GM21367 (cell line): ENCODE measurements around the gene VSIG8.

Experiments used
- ATAC-seq: cut with Tn5 transposase; IDR thresholded peaks from one replicate; pipeline ENCODE4 v1.9.1; 2021; ENCODE audit not compliant: unreplicated experiment

Gene VSIG8

DNA sequence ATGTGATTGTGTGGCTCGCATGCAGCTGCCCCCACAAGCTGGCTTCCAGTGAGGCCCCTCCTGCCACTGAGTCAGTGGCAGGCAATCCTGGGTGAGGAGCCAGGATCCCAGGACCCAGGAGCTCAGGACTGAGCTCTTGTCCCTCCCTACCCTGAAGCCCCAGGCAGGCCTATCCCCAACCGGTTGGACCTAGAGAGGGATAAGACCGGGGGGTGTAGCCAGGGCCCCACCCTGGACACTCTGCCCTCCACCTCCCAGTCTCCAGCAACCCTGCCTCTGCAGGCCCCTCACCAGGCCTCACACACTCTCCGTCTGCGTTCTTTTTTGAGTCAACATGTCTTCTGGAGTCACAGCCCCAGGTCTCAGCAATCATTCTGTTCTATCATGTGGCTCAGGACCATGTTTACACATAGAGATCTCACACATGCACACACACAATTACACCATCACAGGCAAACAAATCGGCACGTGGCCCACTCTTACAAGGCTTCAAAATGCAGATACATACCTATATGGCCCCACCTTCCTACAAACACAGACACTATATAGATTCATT is 2.6 kb downstream of the VSIG8 start:
- no peak for ATAC-seq

- no peak for ATAC-seq
Observed at GRCh38 chr1:159857889-159858288, 4.6 kb downstream of the VSIG8 start.

DNA sequence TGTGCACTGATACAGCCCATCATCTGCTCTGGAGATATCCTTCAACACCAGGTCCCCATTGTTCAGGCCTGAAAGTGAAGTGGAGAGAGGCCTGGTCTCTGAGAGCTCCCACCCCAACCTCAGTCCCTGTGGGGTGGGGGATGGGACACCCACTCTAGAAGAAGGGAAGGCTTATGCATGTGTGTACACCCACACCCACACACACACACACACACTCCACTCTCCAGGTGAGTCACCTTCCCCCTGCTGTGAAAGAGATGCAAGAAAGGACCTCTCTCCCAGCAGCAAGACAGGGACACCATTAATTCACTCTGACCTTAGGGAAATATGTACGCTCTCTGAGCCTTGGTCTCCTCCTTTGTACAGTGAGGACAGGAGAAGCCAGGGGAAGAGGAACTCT is 5.9 kb downstream of the VSIG8 start:
- ATAC-seq: no peak

DNA sequence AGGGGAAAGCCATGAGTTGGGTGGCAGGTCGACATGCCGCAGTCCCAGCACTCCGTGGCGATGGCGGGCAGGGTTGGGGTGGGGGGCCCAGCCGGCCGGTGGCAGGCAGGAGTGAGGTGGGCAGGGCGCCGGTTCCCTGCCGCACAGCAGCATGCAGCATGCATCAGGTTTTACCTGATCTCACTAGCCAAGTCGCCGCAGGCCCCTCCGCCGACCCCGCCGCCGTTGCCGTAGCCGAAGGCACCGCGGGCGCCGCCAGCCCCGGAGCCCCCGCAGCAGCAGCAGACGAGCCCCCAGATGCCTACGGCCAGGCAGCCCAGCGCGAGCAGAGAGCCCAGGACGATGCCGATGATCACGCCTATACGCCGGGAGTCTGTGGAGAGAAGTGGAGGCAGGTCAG is 6.7 kb downstream of the VSIG8 start:
- no peak for ATAC-seq

DNA sequence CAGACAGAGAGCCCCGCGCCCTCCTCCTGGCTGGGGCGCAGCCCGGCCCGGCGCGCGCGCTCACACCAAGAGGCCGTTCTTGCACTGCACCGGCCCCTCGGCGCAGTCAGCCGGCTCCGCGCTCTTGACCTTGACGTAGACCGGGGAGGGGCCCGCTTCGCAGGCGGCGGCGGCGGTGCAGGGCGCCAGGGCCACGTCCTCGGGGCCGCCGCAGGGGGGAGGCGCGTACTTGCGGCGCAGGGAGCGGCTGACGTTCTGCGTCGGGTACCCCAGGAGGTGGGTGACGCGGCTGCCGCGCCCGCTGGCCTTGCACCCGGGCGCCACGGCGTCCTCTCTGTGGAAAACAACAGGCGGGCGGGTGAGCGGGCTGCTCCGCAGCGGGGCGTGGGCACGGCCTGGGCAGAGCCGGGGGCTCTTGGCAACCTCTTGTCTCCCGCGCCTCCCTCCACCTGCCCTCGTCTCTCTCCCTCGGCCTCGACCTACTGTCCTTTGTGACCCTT is 7.7 kb downstream of the VSIG8 start:
- ATAC-seq: peak; percentile 88

DNA sequence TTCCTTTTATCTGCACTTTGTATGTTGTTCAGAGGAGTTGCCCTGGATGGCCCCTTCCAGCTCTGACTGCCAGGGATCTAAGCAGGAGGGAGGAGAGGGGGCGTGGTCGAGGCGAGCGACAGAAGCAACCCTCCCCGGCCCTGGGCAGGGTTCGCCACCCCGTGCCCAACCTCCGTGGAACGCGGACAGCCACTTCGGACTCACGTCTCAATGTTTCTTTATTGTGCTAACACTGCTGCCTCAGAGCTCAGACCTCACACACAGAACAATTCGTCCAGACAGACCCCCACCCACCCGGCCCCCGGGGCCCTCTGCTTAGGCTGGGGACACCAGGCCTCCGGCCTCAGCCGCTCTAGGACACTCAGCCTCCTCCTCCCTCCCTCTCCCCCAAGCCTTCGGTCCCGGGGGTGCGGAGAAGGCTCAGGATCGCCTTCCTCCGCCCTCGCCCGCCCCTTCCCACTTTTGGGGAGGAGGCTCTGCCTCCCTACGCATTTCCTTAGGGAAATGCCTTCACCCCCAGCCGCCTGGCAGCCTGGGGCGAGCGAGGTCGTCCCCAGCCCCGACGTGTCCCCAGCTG is 8.3 kb downstream of the VSIG8 start:
- ATAC-seq: no peak

- no peak for ATAC-seq
Observed at GRCh38 chr1:159853417-159854115, 8.9 kb downstream of the VSIG8 start.

DNA sequence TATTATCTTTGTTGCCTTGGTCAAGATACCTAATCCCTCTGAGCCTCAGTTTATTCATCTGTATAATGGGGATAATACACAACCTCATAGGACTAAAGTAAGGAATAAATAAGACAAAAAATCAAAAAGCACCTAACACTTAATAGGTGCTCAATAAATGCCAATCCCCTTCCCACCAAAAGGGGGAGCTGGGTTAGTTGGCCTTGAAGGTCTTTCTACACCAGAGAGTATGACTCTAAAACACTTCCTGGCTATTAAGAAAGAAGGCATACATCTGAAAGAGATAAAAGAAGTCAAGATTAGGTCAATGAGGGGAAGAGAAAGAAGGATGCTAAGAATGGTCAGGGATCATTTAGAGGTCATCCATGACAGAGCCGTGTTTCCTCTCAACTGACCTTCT is 11.1 kb downstream of the VSIG8 start:
- no peak for ATAC-seq

DNA sequence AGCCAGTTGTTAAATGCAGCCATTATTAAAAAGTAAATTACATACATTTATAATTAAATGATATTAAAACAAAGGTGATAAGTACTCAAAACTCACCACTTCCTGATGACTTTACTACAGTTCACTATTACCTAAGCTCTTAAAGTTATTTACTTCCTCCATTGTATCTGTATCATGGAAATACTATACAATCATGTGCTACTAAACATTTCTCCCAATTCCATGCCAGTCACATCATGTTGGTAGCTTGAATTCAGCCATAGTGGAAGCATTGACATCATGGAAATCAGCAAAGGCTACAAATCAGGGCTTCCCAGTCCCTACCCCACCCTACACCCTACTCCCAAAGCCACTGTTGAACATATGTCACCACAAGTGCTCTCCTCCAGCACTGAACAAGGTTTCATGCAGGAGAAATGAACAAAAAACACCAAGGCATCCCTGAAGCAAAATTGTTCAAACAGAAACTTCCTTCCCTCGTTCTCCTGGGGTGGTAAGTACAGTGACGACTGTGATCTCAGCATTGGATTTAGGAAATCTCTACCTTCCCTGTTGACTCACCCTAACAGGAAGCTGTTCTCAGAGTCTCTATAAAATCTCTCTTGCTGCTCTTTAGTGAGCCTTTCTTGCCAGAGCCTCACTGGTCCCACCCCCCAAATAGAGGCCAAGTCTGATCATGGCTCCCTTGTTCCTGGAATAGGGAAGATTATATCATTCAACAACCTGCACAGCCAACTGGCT is 12.7 kb downstream of the VSIG8 start:
- no peak for ATAC-seq

DNA sequence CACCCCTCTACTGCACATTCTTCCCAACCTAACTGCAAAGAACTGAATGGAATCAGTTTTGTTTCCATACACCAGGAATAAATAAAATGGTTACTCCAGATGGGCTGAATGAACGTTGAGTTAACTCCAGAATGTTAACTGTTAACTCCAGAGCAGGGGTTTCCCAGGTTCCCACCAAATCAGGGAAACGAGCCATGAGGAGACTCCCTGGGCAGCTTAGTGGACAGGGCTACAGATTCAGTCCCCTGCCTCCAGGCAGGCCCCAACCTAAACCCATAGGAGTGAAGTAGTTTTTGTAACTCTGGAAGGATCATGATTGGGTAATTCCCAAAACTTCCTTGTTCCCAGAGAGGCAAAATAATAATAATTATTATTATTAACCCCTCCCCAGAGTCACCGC is 14.1 kb downstream of the VSIG8 start:
- no peak for ATAC-seq

DNA sequence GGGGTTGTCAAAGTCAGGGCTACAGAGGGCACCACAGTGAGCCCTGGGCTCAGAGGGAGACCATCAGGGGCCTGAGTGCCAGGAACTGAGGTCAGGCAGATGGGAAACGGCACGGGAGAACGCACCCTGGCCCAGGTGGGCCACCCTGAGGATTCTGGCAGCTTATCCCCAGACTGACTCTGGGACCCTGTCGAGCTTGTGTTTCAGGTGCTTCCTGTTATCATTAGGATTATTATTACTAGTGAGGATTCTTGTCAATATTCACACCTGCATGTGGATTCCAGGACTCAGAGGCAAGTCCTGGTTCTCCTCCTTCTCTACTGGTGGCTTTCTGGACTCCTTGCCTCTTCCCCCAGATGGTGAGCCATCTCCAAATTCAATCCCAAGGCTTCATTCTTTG is 15.2 kb downstream of the VSIG8 start:
- ATAC-seq: no peak

DNA sequence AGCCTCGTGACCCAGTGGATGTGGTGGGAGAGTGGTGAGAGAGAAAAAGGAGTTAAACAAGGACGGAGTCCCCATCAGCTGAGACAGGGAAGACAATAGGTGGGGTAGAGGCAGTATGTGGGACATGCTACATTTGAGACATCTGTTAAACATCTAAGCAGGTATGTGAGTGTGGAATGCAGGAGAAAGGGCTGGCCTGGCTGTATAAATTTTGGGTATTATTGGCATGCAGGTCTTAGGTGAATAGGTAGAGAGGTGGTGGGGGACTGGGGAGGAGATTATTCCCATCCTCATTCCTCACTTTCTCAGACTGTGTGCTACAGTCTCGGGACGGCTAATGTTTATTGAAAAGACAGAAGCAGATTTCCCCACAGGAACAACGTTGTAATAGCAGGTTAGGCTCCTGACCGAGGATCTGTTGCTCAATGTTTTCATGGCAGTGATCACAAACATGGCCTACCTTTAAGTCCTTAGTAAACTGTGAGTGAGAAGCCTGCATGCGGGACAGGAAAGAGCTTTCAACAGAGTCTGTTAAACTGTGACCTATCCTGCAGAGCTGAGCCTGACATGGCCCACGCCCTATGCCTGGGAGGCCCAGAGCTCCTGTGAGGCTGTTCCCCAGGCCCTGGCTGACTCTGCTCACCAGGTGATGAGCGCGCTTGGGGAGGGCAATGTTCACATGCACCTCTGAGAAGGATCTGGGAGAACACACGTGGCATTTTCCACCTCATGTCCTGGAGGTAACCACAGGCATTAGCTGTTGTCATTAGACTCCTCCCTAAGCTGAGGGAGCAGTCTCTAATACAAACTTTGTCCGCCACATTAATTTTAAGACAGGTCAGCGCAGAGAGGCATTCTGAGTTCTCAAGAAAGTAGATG is 16.5 kb downstream of the VSIG8 start:
- ATAC-seq: no peak

DNA sequence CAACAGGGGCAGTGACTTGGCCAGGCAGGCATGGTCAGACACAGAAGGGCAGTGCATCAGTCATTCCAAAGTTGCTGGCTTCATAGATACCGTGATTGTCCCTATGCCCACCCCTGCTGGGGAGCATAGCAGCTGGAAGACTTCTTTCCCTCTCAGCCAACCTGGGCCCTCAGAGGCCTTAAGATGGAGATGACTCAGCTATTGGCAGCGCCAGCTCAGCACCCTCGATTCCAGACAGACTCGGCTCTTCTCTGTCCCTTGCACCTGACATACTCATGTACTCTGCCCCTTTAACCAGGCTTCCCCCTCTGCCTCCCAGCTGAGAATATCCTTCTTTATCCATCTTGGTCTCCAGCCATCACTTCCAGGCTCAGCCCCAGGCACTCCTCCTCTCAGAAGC is 19.0 kb downstream of the VSIG8 start:
- no peak for ATAC-seq

DNA sequence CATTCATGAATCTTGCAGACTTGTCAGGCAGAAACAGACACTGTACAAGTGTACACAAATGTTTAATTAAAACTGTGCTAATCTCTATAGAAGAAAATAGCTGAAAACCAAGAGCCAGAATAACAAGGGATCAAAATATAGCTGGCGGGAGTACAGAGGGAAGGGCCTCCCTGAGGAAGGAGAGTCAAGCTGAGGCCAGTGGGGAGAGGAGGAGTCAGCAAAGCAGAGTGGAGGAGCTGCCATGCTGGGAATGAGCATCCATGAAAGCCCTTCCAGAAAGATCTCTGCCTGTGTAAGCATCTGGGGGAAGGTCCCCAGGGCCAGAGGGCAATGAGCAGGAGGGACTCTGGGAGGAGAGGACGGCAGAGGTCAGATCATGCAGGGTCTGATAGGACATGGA is 20.7 kb downstream of the VSIG8 start:
- ATAC-seq: no peak

DNA sequence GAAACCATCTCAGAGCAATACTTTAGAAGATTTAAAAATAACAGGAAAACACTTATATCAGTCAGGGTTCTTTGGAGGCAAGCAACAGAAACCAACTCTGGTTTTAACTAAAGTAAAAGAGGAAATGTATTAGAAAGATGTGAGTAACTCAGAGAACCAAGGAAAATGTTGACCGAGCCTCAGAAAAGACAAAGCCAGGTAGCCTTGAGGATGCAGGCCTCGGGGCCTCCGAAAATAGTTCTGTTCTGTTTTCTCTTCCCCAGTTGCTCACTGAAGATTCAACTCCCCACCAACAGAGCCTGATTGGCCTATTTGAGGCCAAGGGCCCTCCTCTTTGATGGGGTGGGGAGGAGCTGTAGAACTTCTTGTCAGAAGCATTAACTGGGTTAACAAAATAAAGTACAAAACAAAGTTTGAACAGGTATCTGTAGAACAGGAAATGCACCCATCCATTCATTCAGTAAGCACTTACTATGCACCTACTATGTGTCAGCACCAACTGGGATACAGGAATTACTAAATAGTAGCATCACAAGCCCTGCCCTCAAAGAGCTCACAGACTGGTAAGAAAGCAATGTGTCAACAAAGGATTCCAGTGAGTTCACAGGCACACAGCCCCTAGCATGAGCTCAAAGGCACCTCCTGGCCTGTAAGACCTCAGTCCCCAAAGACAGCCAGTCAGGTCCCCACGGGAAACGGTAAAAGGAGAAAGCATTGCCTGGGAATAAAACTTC is 23.2 kb downstream of the VSIG8 start:
- ATAC-seq: peak; percentile 83

GRCh38 chr1:159838715-159839114 is 23.7 kb downstream of the VSIG8 start:
- peak; percentile 36 for ATAC-seq

GRCh38 chr1:159835862-159836525 is 26.5 kb downstream of the VSIG8 start:
- ATAC-seq: no peak

DNA sequence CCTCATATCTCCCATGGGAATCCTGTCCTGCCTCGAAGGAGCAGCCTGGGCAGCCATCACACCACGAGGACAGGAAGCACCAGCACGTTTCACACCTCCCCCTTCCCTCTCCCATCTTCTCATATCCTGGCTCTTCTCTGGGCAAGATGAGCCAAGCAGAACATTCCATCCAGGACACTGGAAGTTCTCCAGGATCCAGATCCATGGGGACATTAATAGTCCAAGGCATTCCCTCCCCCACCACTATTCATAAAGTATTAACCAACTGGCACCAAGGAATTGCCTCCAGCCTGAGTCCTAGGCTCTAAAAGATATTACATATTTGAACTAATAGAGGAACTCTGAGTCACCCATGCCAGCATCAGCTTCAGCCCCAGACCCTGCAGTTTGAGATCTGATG is 27.1 kb downstream of the VSIG8 start:
- no peak for ATAC-seq

- no peak for ATAC-seq
Observed at GRCh38 chr1:159832309-159832708, 30.1 kb downstream of the VSIG8 start.
